CD14-positive monocyte (primary cell): Measurements from ENCODE around the gene DHX9. TPM values are rescaled to one million over a fixed set of nuclear protein-coding genes. Genes with fewer than 3 reads are reported as not detected.

Source experiments
- DNase-seq, 3 donors: peaks; one replicate each; pipeline ENCODE4 v3.0.0-alpha.2; 2011 to 2022
- H2AFZ ChIP-seq: 2 replicates; pipeline ENCODE4 v1.6.0; 2012; ENCODE audit warnings: mild to moderate bottlenecking, low read depth, low read length, inconsistent platforms; ENCODE audit not compliant: insufficient read depth, poor library complexity, severe bottlenecking
- H3K27ac ChIP-seq, 2 donors: 1 replicate in 1 of 2; 2 replicates in 1 of 2; pipeline ENCODE4 v1.5.1; 2012 to 2013; ENCODE audit warnings: low read length in 2 of 2, control low read depth in 1 of 2, inconsistent platforms in 1 of 2, low read depth in 1 of 2, mild to moderate bottlenecking in 1 of 2
- H3K27me3 ChIP-seq, 2 donors: one replicate each; pipeline versions ENCODE4 v1.6.0 to v1.6.1; 2011 to 2013; ENCODE audit warnings: low read length in 2 of 2; ENCODE audit not compliant: control insufficient read depth in 2 of 2, insufficient read depth in 2 of 2
- H3K36me3 ChIP-seq, 2 donors: replicated peaks in 1 of 2; 1 replicate in 1 of 2; 2 replicates in 1 of 2; pipeline versions ENCODE4 v1.5.1 to v1.6.1; 2012 to 2013; ENCODE audit warnings: low read length in 2 of 2, control low read depth in 1 of 2, inconsistent platforms in 1 of 2, mild to moderate bottlenecking in 1 of 2; ENCODE audit not compliant: insufficient read depth in 2 of 2, control insufficient read depth in 1 of 2
- H3K4me1 ChIP-seq, 2 donors: 1 replicate in 1 of 2; 2 replicates in 1 of 2; pipeline versions ENCODE4 v1.5.1 to v1.6.1; 2012 to 2013; ENCODE audit warnings: low read length in 2 of 2, control low read depth in 1 of 2, inconsistent platforms in 1 of 2, mild to moderate bottlenecking in 1 of 2, moderate library complexity in 1 of 2; ENCODE audit not compliant: insufficient read depth in 2 of 2, control insufficient read depth in 1 of 2
- H3K4me2 ChIP-seq: replicated peaks from 2 replicates; pipeline ENCODE3; 2012; ENCODE audit warnings: low read length, moderate library complexity, mild to moderate bottlenecking; ENCODE audit not compliant: poor library complexity, severe bottlenecking; ENCODE audit errors: extremely low read depth
- H3K4me3 ChIP-seq, 3 experiments: fragments of 200-600 bp in 1 of 3; sonication (generic) in 1 of 3; replicated peaks in 1 of 3; 1 replicate in 2 of 3; 2 replicates in 1 of 3; pipeline ENCODE4 v1.5.1; 2011 to 2013; ENCODE audit warnings: low read length in 3 of 3, mild to moderate bottlenecking in 3 of 3, control low read depth in 2 of 3, low read depth in 2 of 3, inconsistent platforms in 1 of 3, moderate library complexity in 1 of 3
- H3K79me2 ChIP-seq: 2 replicates; pipeline ENCODE4 v1.6.0; 2012; ENCODE audit warnings: mild to moderate bottlenecking, control low read depth, inconsistent platforms, low read length, moderate library complexity; ENCODE audit not compliant: insufficient read depth
- H3K9ac ChIP-seq: 2 replicates; pipeline ENCODE4 v1.6.0; 2017; ENCODE audit warnings: low read length, mild to moderate bottlenecking; ENCODE audit not compliant: insufficient read depth, poor library complexity, severe bottlenecking
- H3K9me3 ChIP-seq, 2 donors: replicated peaks in 1 of 2; 1 replicate in 1 of 2; 2 replicates in 1 of 2; pipeline versions ENCODE4 v1.5.1 to v1.6.1; 2012 to 2013; ENCODE audit warnings: low read length in 2 of 2, control low read depth in 1 of 2; ENCODE audit not compliant: control insufficient read depth in 1 of 2, insufficient read depth in 1 of 2
- H4K20me1 ChIP-seq: 2 replicates; pipeline ENCODE4 v1.6.0; 2012; ENCODE audit warnings: mild to moderate bottlenecking, low read length, control low read depth, moderate library complexity; ENCODE audit not compliant: insufficient read depth
- H3K27ac Mint-ChIP-seq, 7 donors: one replicate each; pipeline ENCODE4 v1.8.0; 2020; ENCODE audit warnings: mild to moderate bottlenecking in 7 of 7, mixed read lengths in 7 of 7, moderate library complexity in 6 of 7, inconsistent platforms in 2 of 7
- H3K27me3 Mint-ChIP-seq, 3 donors: one replicate each; pipeline ENCODE4 v1.8.0; 2021 to 2022; ENCODE audit warnings: low read depth in 3 of 3, mild to moderate bottlenecking in 3 of 3, mixed read lengths in 3 of 3, moderate library complexity in 3 of 3, inconsistent platforms in 1 of 3
- H3K36me3 Mint-ChIP-seq, 2 donors: one replicate each; pipeline ENCODE4 v1.8.0; 2020; ENCODE audit warnings: mixed read lengths in 2 of 2, inconsistent platforms in 1 of 2, mild to moderate bottlenecking in 1 of 2
- H3K4me1 Mint-ChIP-seq: one replicate; pipeline ENCODE4 v1.8.0; 2020; ENCODE audit warnings: mild to moderate bottlenecking, mixed read lengths
- H3K4me3 Mint-ChIP-seq, 2 donors: one replicate each; pipeline ENCODE4 v1.8.0; 2020; ENCODE audit warnings: mild to moderate bottlenecking in 2 of 2, mixed read lengths in 2 of 2, moderate library complexity in 1 of 2
- H3K9me3 Mint-ChIP-seq, 7 donors: one replicate each; pipeline ENCODE4 v1.8.0; 2020 to 2022; ENCODE audit warnings: mixed read lengths in 7 of 7, mild to moderate bottlenecking in 6 of 7, moderate library complexity in 6 of 7, inconsistent platforms in 2 of 7
- WGBS: methylation state at CpG from one replicate; pipeline ENCODE4 v1.1.5; 2013; ENCODE audit warnings: missing lambda C conversion rate; ENCODE audit not compliant: insufficient coverage; 5-methylcytosine and 5-hydroxymethylcytosine counted together
- intact Hi-C, 2 donors: fragments of 100-400 bp; cut with micrococcal nuclease; formaldehyde crosslinking; loops; one replicate each; pipeline versions ENCODE4 v1.15.0 to v1.15.1; 2023
- polyA plus RNA-seq, 3 donors: library from polyadenylated mRNA; depleted of rRNA in 1 of 3; unstranded in 2 of 3; stranded (reverse) in 1 of 3; fragments of 300-500 nt in 2 of 3; fragments of >200 nt in 1 of 3; fragmentation: Illumina TruSeq in 2 of 3; gene quantifications; 1 replicate in 2 of 3; 2 replicates in 1 of 3; pipeline ENCODE4 v1.2.3, GENCODE V29; 2012 to 2021
- TF ChIP-seq, protein P1 (sequence below): fragments of 200-600 bp; IDR thresholded peaks from one replicate; pipeline ENCODE4 v1.8.0; 2022; ENCODE audit warnings: antibody characterized with exemption, mild to moderate bottlenecking

Gene DHX9
- polyA plus RNA-seq, 3 donors, result 57.9 to 71.5 (median 58.5) TPM

DNA sequence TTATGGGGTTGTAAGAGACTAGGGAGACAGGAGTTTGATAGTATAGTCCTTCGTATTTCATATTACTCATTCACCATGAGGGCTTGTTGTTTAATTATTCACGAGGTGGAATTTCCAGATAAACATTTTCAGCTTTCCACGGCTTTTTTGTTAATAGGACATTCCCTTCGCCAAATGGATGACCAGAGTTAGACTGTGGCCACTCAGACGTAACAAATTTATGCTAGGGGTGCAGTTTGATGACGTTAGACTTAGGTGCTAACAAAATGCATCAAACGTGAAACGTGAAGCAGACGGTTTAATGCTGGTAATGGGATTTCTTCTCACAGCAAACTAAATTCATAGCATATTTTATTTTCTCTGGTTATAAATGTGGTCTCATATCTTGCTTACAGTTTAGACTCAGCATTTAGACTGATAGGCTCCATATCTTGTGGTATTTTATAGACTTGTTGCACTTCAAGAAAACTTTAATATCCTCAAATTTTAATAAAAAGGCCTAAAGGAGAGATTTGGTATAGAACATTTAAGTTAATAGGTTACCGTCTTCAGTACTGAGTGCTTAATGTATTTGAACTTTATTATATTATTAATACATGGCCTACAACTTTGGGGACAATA is 2.3 kb downstream of the DHX9 start:
- H3K4me1 Mint-ChIP-seq, result peaks cover 29% of the 10 kb centered on the region
- peaks cover 36 to 44% of the 10 kb centered on the region in 2 donors for H3K36me3 ChIP-seq
- H3K9ac ChIP-seq, result no peak overlapping the region
- H3K9me3 ChIP-seq, result no peaks in the 10 kb centered on the region
- no peak for DNase-seq
- peaks cover 32 to 52% of the 10 kb centered on the region in 2 donors for H3K36me3 Mint-ChIP-seq
- H3K27me3 ChIP-seq, result no peaks in the 10 kb centered on the region
- intact Hi-C loops, result no loop called here
- H3K4me1 ChIP-seq, result peaks cover 17 to 27% of the 10 kb centered on the region in 2 donors
- no peak overlapping the region for H3K27ac Mint-ChIP-seq
- TF ChIP-seq, protein P1, sequence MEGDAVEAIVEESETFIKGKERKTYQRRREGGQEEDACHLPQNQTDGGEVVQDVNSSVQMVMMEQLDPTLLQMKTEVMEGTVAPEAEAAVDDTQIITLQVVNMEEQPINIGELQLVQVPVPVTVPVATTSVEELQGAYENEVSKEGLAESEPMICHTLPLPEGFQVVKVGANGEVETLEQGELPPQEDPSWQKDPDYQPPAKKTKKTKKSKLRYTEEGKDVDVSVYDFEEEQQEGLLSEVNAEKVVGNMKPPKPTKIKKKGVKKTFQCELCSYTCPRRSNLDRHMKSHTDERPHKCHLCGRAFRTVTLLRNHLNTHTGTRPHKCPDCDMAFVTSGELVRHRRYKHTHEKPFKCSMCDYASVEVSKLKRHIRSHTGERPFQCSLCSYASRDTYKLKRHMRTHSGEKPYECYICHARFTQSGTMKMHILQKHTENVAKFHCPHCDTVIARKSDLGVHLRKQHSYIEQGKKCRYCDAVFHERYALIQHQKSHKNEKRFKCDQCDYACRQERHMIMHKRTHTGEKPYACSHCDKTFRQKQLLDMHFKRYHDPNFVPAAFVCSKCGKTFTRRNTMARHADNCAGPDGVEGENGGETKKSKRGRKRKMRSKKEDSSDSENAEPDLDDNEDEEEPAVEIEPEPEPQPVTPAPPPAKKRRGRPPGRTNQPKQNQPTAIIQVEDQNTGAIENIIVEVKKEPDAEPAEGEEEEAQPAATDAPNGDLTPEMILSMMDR, result no peak
- peaks cover 69% of the 10 kb centered on the region for H3K79me2 ChIP-seq
- H4K20me1 ChIP-seq, result peaks cover 72% of the 10 kb centered on the region
- peak overlapping the region; percentile 8 for H3K4me2 ChIP-seq
- no peaks in the 10 kb centered on the region for H3K9me3 Mint-ChIP-seq
- H3K27ac ChIP-seq, result peak overlapping the region in 1 of 2 donors; percentile 18
- H3K4me3 Mint-ChIP-seq, result no peak overlapping the region
- H3K4me3 ChIP-seq, result no peak overlapping the region
- no CpG with 5 or more reads among the region's 10 CpGs for WGBS
- no peak overlapping the region for H2AFZ ChIP-seq
- peaks cover 0 to 1% (median 0%) of the 10 kb centered on the region in 3 donors for H3K27me3 Mint-ChIP-seq

DNA sequence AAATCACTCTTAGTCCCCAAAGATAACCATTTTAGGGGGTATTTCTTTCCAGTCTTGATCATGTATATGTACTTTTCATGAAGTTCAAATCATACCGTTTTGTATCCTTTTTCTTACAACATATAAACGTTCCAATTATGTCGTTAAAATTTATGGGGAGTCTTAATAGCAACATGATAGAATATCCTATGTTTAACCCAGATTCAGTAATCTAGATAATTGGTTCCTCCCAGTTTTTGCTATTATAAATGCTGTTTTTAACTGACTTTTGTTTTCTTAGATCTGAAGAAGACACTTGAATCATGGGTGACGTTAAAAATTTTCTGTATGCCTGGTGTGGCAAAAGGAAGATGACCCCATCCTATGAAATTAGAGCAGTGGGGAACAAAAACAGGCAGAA is 3.1 kb downstream of the DHX9 start:
- no peak overlapping the region for H3K4me3 ChIP-seq
- H3K27ac ChIP-seq, result no peak overlapping the region
- peaks cover 40 to 60% of the 10 kb centered on the region in 2 donors for H3K36me3 Mint-ChIP-seq
- intact Hi-C loops, result no loop called here
- peaks cover 77% of the 10 kb centered on the region for H3K79me2 ChIP-seq
- peak overlapping the region in 1 of 7 donors; percentile 39 for H3K27ac Mint-ChIP-seq
- 78% methylated on average over 1 of the region's 4 CpGs for WGBS
- H3K36me3 ChIP-seq, result peaks cover 44 to 52% of the 10 kb centered on the region in 2 donors
- no peak overlapping the region for H3K9ac ChIP-seq
- peaks cover 30% of the 10 kb centered on the region for H3K4me1 Mint-ChIP-seq
- H3K4me1 ChIP-seq, result peaks cover 17 to 27% of the 10 kb centered on the region in 2 donors
- no peak overlapping the region for H2AFZ ChIP-seq
- no peak for DNase-seq
- H3K27me3 Mint-ChIP-seq, result peaks cover 0 to 1% (median 0%) of the 10 kb centered on the region in 3 donors
- TF ChIP-seq, protein P1, result no peak
- H3K4me2 ChIP-seq, result no peak overlapping the region
- H3K9me3 ChIP-seq, result no peaks in the 10 kb centered on the region
- H3K27me3 ChIP-seq, result no peaks in the 10 kb centered on the region
- H3K4me3 Mint-ChIP-seq, result no peak overlapping the region
- peaks cover 80% of the 10 kb centered on the region for H4K20me1 ChIP-seq
- H3K9me3 Mint-ChIP-seq, result no peaks in the 10 kb centered on the region
